ENCODE results near the gene SAMD4A.

SAMD4A gene

GRCh38 chr14:54804538-54805041 lies 237.7 kb downstream of the SAMD4A start:
- no peaks in the 10 kb centered on the region for H3K27me3 ChIP-seq (ENCODE audit: insufficient read depth, poor library complexity, severe bottlenecking)
- no peak overlapping the region for H3K4me3 ChIP-seq (ENCODE audit: severe bottlenecking)
- no peak for DNase-seq (ENCODE audit: low spot score)
- no peaks in the 10 kb centered on the region for H3K36me3 ChIP-seq (ENCODE audit: low read depth)
- H3K4me1 ChIP-seq (ENCODE audit: insufficient read depth, poor library complexity, severe bottlenecking) = no peaks in the 10 kb centered on the region
- no peaks in the 10 kb centered on the region for H3K9me3 ChIP-seq (ENCODE audit: severe bottlenecking)
- TF ChIP-seq CTCF (IDR thresholded peaks at IDR 0.05; ENCODE audit: poor library complexity, severe bottlenecking) = no peak
- no peak overlapping the region for H3K27ac ChIP-seq (ENCODE audit: poor library complexity, severe bottlenecking)
- no peak for ATAC-seq (ENCODE audit: low read depth)

GRCh38 chr14:54805070-54805444 lies 238.1 kb downstream of the SAMD4A start:
- Histone ChIP-seq H3K4me3 (ENCODE audit: severe bottlenecking) (no peak overlapping the region), H3K36me3 (ENCODE audit: low read depth) (no peaks in the 10 kb centered on the region), H3K9me3 (ENCODE audit: severe bottlenecking) (no peaks in the 10 kb centered on the region), H3K27me3 (ENCODE audit: insufficient read depth, poor library complexity, severe bottlenecking) (no peaks in the 10 kb centered on the region), H3K4me1 (ENCODE audit: insufficient read depth, poor library complexity, severe bottlenecking) (no peaks in the 10 kb centered on the region), H3K27ac (ENCODE audit: poor library complexity, severe bottlenecking) (no peak overlapping the region)
- DNase-seq (ENCODE audit: low spot score) (no peak), ATAC-seq (ENCODE audit: low read depth) (no peak)
- no peak for TF ChIP-seq CTCF (IDR thresholded peaks at IDR 0.05; ENCODE audit: poor library complexity, severe bottlenecking)

GRCh38 chr14:54805445-54806322 lies 238.8 kb downstream of the SAMD4A start:
- H3K9me3 ChIP-seq (ENCODE audit: severe bottlenecking) = no peaks in the 10 kb centered on the region
- no peaks in the 10 kb centered on the region for H3K4me1 ChIP-seq (ENCODE audit: insufficient read depth, poor library complexity, severe bottlenecking)
- no peak overlapping the region for H3K27ac ChIP-seq (ENCODE audit: poor library complexity, severe bottlenecking)
- DNase-seq (ENCODE audit: low spot score) (peak; percentile 76), ATAC-seq (ENCODE audit: low read depth) (peak; percentile 88)
- no peaks in the 10 kb centered on the region for H3K36me3 ChIP-seq (ENCODE audit: low read depth)
- H3K4me3 ChIP-seq (ENCODE audit: severe bottlenecking) = no peak overlapping the region
- TF ChIP-seq CTCF (IDR thresholded peaks at IDR 0.05; ENCODE audit: poor library complexity, severe bottlenecking) = peak; percentile 99
- no peaks in the 10 kb centered on the region for H3K27me3 ChIP-seq (ENCODE audit: insufficient read depth, poor library complexity, severe bottlenecking)

GRCh38 chr14:54806616-54807015 lies 239.7 kb downstream of the SAMD4A start:
- ATAC-seq (ENCODE audit: low read depth) (no peak), DNase-seq (ENCODE audit: low spot score) (no peak)
- H3K9me3 ChIP-seq (ENCODE audit: severe bottlenecking) = no peaks in the 10 kb centered on the region
- H3K4me1 ChIP-seq (ENCODE audit: insufficient read depth, poor library complexity, severe bottlenecking) = no peaks in the 10 kb centered on the region
- no peak overlapping the region for H3K4me3 ChIP-seq (ENCODE audit: severe bottlenecking)
- TF ChIP-seq CTCF (IDR thresholded peaks at IDR 0.05; ENCODE audit: poor library complexity, severe bottlenecking) = no peak
- H3K36me3 ChIP-seq (ENCODE audit: low read depth) = no peaks in the 10 kb centered on the region
- no peak overlapping the region for H3K27ac ChIP-seq (ENCODE audit: poor library complexity, severe bottlenecking)
- H3K27me3 ChIP-seq (ENCODE audit: insufficient read depth, poor library complexity, severe bottlenecking) = no peaks in the 10 kb centered on the region

GRCh38 chr14:54807428-54807827 lies 240.5 kb downstream of the SAMD4A start:
- no peak overlapping the region for H3K27ac ChIP-seq (ENCODE audit: poor library complexity, severe bottlenecking)
- H3K4me3 ChIP-seq (ENCODE audit: severe bottlenecking) = no peak overlapping the region
- no peaks in the 10 kb centered on the region for H3K36me3 ChIP-seq (ENCODE audit: low read depth)
- DNase-seq (ENCODE audit: low spot score) (no peak), ATAC-seq (ENCODE audit: low read depth) (no peak)
- no peak for TF ChIP-seq CTCF (IDR thresholded peaks at IDR 0.05; ENCODE audit: poor library complexity, severe bottlenecking)
- H3K27me3 ChIP-seq (ENCODE audit: insufficient read depth, poor library complexity, severe bottlenecking) = no peaks in the 10 kb centered on the region
- H3K9me3 ChIP-seq (ENCODE audit: severe bottlenecking) = no peaks in the 10 kb centered on the region
- H3K4me1 ChIP-seq (ENCODE audit: insufficient read depth, poor library complexity, severe bottlenecking) = no peaks in the 10 kb centered on the region

All from RWPE2 (cell line).